ENCODE results near the gene TSC2. TPM values are rescaled to one million over a fixed set of nuclear protein-coding genes. Genes with fewer than 3 reads are reported as not detected.

The TSC2 gene
- total and polyA plus RNA-seq, 9 of the 15 experiments (the other 6 are each of a cell fraction or from before 2014, with no cell fraction given), result 1.3 to 68.1 (median 16.6) TPM

DNA sequence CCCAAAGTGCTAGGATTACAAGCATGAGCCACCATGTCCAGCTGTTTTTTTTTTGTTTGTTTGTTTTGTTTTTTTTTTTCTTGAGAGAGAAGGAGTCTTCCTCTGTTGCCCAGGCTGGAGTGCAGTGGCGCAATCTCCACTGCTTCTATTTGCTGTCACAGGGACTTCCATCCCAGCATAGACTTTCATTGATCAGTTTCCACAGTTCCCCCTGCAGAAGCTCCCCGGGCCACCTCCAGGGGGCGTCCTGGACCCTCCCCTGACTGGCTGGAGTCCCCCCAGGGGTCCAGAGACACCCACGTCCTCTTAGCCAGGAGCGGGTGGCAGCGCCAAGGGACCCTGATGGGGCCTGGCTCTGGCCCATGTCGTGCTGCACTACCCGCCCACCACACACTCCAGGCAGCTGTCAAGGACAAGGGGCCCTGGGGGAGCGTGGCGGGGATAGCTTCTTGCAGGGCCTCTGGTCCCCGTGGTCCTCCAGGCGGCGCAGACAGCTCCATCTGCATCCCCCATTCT, 31.3 kb upstream of the TSC2 start:
- WGBS (ENCODE audit: insufficient coverage, low coverage, missing lambda C conversion rate), result 31% methylated on average over 13 of the region's 13 CpGs
- ChIA-PET POLR2A (interaction anchor here (0.6 to 2.0 kb wide), 5 partner anchors 32 to 401 kb away, joined by 3 to 9 read pairs (median 3); partner anchors contain the start of genes GFER, RPS2 and TRAF7), CTCF (ENCODE audit: low intra/inter-chr PET ratio) (interaction anchor here (0.9 kb wide), 1 partner anchor 903 kb away, joined by 3 read pairs; no protein-coding TSS in a partner anchor)
- Histone ChIP-seq H3K27ac (ENCODE audit: extremely low read depth, low read depth, low read length) (no peak overlapping the region), H3K36me3 (ENCODE audit: control insufficient read depth, insufficient read depth, low read length) (no peaks in the 10 kb centered on the region), H3K79me2 (ENCODE audit: control insufficient read depth, insufficient read depth, low read length) (no peaks in the 10 kb centered on the region), H3K9me1 (ENCODE audit: control insufficient read depth, insufficient read depth, low read length) (no peaks in the 10 kb centered on the region), H3K4me2 (ENCODE audit: insufficient read depth, low read length) (no peak overlapping the region), H3K9me3 (replicated peaks; ENCODE audit: control insufficient read depth, insufficient read depth, low read depth, low read length) (no peaks in the 10 kb centered on the region), H3K9ac (ENCODE audit: insufficient read depth in 1 of 2, low read depth in 2 of 2, low read length in 2 of 2) (0 out of 4 replicates have a peak overlapping the region, but pooled peaks of 1 of the 2 experiments have one; percentile 61), H3K4me3 (no peak overlapping the region), H4K20me1 (replicated peaks; ENCODE audit: control insufficient read depth, insufficient read depth, low read length) (no peaks in the 10 kb centered on the region), H3K4me1 (replicated peaks in 1 of 2; ENCODE audit: control insufficient read depth in 2 of 2, insufficient read depth in 2 of 2, low read length in 2 of 2) (peaks cover 4 to 40% of the 10 kb centered on the region in 2 experiments; a peak in 4 of 5 replicates), H3K27me3 (ENCODE audit: control insufficient read depth in 2 of 2, insufficient read depth in 2 of 2, low read length in 2 of 2) (no peaks in the 10 kb centered on the region), H2AFZ (ENCODE audit: low read depth, low read length) (no peak overlapping the region)
- no TSS peak for BruUV-seq (replicated peaks)
- FAIRE-seq (no peak), ATAC-seq (peak; percentile 72), DNase-seq (ENCODE audit: extremely low read depth in 1 of 4, low spot score in 3 of 4) (peak in 3 of 4 experiments; percentile 48 to 59 (median 51))
- intact Hi-C loops (cut with micrococcal nuclease) (no loop called here), in situ Hi-C loops (cut with MboI) (no loop called here)
- TF ChIP-seq NONO (IDR thresholded peaks at IDR 0.05; ENCODE audit: low read depth in 2 of 2, low read length in 1 of 2), result no peak
- TF ChIP-seq EGR1 (conservative IDR thresholded peaks at IDR 0.05), result peak; percentile 37; the same call in 1 of the 2 replicates
- no peak for TF ChIP-seq HSF4 (CRISPR knock-in tag; IDR thresholded peaks at IDR 0.05; ENCODE audit: borderline replicate concordance)
- no peak for TF ChIP-seq ZNF41 (CRISPR knock-in tag; conservative IDR thresholded peaks at IDR 0.05)
- no peak for TF ChIP-seq RFX7 (CRISPR knock-in tag; IDR thresholded peaks at IDR 0.05)
- TF ChIP-seq MAZ (CRISPR knock-in tag; conservative IDR thresholded peaks at IDR 0.05 in 1 of 2, IDR thresholded peaks at IDR 0.05 in 1 of 2), result no peak
- peak; percentile 88; the same call in 1 of the 2 replicates for TF ChIP-seq ZBTB7A (IDR thresholded peaks at IDR 0.05; ENCODE audit: borderline replicate concordance, control insufficient read depth, low read depth, low read length)
- no peak for TF ChIP-seq CBFB (CRISPR knock-in tag; IDR thresholded peaks at IDR 0.05)
- TF ChIP-seq CTCF (IDR thresholded peaks at IDR 0.05 in 2 of 3, conservative IDR thresholded peaks at IDR 0.05 in 1 of 3; ENCODE audit: insufficient read depth in 2 of 3, low read depth in 1 of 3, low read length in 3 of 3), result peak; percentile 48 to 73 (median 63)
- TF ChIP-seq ZBTB5 (IDR thresholded peaks at IDR 0.05), result no peak
- no peak for TF ChIP-seq MEF2A (IDR thresholded peaks at IDR 0.05; ENCODE audit: control insufficient read depth, low read depth, low read length)
- no peak for TF ChIP-seq ZNF586 (CRISPR knock-in tag; conservative IDR thresholded peaks at IDR 0.05)
- no peak for TF ChIP-seq DNMT1 (IDR thresholded peaks at IDR 0.05)
- TF ChIP-seq, protein P1, sequence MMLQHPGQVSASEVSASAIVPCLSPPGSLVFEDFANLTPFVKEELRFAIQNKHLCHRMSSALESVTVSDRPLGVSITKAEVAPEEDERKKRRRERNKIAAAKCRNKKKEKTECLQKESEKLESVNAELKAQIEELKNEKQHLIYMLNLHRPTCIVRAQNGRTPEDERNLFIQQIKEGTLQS (IDR thresholded peaks at IDR 0.05), result no peak
- TF ChIP-seq, protein P1 (CRISPR knock-in tag; conservative IDR thresholded peaks at IDR 0.05), result no peak
- TF ChIP-seq DACH1 (IDR thresholded peaks at IDR 0.05; ENCODE audit: partially characterized antibody), result peak; percentile 45
- TF ChIP-seq CHD4 (IDR thresholded peaks at IDR 0.05; ENCODE audit: insufficient read depth, insufficient replicate concordance, low read depth, low read length, poor library complexity, severe bottlenecking), result no peak

Data from K562 (cell line).